Tibial nerve (tissue), 3 donors: Measurements from ENCODE around the gene DSC3.

Experiments used
- POLR2A ChIP-seq, 2 donors: fragments of 450-650 bp; IDR thresholded peaks; one replicate each; pipeline ENCODE4 v1.6.1; 2017; ENCODE audit warnings: antibody characterized with exemption in 2 of 2, mild to moderate bottlenecking in 2 of 2, moderate library complexity in 2 of 2
- TF ChIP-seq, protein P1 (sequence below), 5 experiments: fragments of 200-600 bp in 3 of 5; fragments of 450-650 bp in 2 of 5; sonication (generic) in 3 of 5; IDR thresholded peaks; one replicate each; pipeline ENCODE4 v1.5.1; 2016 to 2019; ENCODE audit warnings: antibody characterized with exemption in 5 of 5, mild to moderate bottlenecking in 3 of 5, moderate library complexity in 2 of 5

DNA sequence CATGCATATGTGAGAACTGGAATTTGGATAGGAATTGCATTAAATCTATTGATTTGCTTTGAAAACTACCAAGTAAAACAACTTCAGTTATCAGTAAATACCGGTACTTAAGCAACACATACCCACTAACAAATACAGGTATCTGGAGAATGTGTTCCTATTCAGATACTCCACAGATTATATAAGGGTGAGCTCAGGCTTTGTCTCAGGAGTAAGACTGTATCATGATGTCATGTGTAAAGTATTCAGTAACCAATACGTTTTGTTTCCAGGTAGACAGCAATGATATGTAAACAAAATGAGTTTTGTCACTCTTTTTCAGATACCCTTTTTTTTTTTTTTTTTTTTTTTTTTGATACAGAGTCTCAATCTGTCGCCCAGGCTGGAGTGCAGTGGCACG, 74.8 kb downstream of the DSC3 start:
- TF ChIP-seq, protein P1, sequence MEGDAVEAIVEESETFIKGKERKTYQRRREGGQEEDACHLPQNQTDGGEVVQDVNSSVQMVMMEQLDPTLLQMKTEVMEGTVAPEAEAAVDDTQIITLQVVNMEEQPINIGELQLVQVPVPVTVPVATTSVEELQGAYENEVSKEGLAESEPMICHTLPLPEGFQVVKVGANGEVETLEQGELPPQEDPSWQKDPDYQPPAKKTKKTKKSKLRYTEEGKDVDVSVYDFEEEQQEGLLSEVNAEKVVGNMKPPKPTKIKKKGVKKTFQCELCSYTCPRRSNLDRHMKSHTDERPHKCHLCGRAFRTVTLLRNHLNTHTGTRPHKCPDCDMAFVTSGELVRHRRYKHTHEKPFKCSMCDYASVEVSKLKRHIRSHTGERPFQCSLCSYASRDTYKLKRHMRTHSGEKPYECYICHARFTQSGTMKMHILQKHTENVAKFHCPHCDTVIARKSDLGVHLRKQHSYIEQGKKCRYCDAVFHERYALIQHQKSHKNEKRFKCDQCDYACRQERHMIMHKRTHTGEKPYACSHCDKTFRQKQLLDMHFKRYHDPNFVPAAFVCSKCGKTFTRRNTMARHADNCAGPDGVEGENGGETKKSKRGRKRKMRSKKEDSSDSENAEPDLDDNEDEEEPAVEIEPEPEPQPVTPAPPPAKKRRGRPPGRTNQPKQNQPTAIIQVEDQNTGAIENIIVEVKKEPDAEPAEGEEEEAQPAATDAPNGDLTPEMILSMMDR (IDR thresholded peaks at IDR 0.05): no peak
- no peak for TF ChIP-seq POLR2A (IDR thresholded peaks at IDR 0.05)
